GM18520 (cell line): Measurements from ENCODE around the gene AHR.

Experiments
- ATAC-seq: cut with Tn5 transposase; IDR thresholded peaks from one replicate; pipeline ENCODE4 v1.9.1; 2021; ENCODE audit not compliant: unreplicated experiment

The AHR gene

DNA sequence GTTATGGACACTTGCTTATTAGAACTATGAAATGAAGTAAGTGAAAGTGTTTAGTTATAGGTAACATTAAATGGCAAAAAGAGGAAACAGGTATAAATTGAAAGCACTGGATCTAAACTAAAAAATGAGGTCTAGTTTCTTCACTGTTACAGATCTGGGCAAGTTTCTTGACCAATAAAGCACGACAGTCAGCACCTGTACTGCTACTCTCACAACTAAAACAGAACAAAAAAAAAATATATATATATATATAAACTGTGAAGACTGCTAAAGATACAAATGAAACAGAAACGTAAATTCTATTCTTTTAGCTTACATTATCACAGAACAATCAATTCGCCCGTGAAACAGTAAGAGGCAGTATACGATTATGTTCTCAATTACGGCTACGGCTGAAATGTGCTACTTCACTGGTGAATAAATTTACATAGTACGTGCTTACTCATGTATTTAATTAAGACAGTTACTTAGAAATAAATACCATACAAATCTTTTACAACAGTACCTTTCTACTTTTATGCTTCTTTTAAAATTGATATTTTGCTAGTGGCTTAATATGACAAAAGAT is 4.2 kb downstream of the AHR start:
- peak; percentile 44 for ATAC-seq

DNA sequence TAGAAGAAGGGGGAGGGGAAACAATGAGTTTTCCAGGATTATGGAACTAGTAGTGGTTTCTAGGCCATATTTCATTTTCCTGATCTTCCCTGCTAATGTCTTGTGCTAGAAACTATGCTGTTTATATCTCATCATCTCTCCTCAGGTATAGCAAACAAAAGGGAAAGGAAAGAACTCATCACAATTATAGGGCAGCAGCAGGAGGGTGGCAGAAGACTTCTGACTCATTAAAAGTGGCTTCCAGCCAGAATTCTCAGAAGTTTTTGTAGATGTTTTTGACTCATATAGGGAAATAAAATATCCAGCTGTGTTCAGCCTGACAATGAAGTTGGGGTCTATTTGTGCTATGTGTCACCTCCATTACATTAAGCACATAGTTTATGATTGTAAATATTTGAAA is 6.5 kb downstream of the AHR start:
- no peak for ATAC-seq

DNA sequence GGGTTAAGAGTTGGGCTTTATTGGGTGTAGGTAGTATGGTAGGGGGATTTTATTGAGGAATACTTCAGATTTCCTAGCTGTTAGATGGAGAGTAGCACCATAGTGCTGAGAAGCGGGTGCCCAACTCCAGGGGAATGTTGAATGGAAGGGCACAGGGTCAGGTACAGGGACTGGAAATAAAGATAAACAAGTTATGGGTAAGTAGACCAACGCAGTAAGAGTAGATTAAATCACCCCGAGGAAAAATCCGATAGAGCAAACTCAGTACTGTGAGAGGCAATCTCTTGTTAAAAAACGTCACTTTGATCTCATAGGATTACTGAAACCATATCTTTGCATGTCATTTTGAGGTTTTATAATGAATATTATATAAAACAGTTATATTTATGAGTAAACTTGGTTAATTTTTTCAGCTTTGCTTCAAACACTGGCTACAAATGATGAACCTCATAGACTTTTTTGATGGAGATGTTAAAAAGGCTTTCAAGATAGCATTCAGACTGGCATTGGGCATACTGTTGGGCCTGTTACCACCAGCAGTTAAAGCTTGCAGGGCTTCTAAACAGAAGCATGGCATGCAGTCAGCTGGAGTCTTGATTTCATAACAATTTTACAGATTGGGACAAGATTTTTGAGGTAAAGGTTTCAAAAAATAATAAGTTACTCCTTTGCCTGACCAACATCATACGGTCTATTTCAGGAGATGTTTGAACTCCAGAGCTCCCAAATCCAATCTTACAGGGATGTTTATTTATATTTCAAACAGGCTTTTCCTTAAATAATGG is 7.1 kb downstream of the AHR start:
- ATAC-seq = no peak

DNA sequence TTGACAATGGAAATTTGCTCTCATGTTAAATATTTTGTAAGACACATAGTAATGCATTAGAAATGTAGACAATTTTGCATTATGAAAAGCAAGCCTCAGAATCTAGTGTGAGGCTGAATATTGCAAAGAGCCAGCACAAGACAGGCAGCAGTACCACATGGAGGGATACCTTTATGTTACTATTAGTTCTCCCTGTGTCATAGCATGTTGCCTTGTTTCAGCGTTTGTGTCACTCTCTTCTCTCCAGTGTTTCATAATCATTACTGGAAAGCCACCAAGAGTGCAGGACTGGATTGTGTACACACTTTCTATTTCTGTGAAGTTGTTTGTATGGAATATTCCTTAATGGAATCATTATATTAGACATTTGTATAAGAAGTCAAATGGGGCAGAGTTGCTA is 8.5 kb downstream of the AHR start:
- ATAC-seq = no peak

DNA sequence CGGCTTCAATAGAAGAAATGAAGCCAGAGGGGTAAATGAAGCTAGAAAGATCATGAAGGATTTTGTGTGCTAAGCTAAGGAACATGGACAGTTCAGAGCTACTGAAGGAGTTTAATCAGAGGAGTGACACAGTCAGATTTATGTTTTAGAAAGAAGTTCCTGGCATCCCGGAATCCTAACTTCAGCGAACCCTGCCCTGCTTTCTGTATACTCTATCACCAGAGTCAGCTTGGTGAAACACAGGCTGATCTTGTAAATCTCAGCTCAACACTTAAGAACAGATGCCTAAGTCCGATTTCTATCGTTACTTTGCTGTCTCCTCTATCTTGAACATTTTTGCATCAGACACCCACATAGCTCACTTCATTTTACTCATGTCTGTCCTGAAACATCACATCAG is 9.1 kb downstream of the AHR start:
- no peak for ATAC-seq

DNA sequence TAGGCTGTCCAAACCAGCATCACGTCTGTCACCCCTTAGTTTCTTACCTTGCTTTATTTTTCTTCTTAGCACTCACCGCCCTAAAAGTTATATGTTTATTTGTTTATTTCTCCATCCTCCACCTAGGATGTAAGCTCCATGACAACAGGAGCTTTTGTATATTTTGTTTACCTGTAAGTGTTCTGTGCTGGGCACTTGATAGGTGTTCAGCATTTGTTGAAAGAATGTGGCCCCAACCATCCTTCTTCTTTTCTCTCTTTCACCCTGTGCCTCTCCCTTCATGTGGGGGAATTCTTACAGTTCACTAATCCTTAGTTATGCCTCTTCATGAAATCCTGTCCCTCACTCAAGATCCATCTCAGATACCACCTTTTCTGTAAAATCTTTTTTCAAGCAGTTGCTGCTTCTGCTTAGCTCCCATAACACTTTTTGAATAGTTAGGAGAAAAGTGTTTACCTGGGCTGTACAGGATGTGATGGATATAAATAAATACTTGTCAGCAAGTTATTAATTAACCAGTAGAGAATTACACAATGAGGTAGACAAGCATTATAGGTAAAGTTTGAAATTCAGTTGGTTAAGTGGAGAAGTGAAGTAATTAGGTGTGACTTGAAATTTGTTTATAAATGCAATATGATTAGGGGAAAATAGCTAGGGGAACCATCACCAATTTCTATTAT is 9.7 kb downstream of the AHR start:
- ATAC-seq = no peak

DNA sequence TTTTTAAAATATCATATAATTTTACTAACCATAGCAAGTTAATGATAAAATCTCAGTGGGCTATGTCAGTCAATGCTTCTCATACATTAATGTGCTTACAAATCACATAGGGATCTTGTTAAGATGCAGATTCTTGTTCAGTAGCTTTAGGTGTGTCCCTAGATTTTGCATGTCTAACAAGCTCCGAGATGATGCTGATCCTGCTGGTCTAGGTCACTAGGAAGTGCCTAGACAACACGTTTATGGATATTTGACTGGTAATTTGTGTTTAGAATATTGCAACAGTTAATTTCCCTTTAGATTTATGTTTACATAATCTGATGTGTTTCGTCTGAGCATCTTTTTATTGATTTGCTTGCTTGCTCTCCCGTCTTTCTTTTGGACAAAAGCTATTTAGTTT is 12.7 kb downstream of the AHR start:
- no peak for ATAC-seq

DNA sequence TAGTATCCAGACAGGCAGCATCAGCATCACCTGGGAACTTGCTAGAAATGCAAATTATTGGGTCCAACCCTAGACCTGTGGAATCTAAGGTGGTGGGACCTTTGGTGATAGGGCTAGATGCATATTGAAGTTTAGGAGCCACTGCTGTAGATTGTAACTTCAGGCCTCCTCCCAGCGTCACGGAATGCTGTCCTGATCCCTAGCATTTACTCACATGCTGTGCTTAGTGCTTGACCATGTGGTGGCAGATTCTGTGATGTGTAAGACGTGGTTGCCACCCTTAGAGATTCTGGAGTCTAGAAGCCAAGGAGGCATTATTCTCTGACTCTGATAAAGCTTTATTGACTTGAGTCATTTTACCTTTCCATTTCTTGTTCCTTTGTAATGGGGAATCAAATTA is 13.5 kb downstream of the AHR start:
- ATAC-seq = no peak

DNA sequence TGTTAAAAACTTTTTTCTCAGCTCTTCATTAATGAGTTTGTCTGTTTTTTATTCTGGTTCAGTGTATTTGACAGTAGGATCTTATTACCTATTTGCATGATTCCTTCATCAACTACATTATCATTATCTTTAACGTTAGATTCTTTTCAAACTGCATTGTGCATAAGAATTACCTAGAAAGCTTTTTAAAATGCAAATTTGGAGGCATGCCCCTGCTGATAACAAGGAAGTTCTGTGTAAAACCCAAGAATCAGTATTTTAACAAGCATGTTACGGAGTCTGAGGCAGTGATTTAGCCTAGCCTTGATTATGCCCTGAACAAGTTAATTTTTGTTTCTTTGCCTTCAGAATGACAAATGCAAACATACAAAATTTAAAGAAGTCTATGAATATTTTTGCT is 14.2 kb downstream of the AHR start:
- ATAC-seq = no peak

DNA sequence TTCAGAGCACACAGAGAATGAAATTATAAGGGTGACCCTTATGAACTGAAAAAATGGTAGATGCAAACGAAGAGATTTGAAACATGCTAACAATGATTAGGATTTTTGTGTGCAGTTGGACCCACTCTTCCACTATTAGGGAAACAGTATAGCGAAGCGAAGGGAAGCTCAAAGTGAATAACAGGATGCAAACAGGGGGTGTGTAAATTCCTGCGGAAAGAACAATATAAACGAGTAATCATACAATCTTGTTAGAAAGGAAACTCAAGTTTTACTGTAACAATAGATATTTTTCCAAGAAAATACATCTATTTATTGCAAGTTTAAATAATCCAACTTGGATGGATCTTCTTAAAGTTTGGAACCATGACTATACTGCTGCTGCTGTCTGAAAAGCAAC is 14.7 kb downstream of the AHR start:
- no peak for ATAC-seq

DNA sequence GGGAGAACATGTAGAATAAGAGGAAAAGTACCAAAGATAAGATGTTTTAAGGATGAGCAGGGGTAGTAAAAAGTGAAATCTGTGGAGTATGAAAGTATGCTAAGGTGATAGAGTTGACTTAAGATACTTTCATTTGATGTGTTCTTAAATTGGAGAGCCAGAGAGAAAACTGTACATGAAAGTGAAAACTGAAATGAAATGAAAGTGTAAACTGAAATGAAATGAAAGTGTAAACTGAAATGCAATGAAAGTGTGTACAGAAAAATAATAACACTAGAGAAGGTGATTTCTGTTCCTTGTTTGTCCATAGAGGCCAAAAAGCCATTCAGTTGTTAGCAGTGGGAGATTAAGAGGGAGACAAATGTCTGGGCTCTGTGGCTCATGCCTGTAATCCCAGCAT is 17.5 kb downstream of the AHR start:
- no peak for ATAC-seq

DNA sequence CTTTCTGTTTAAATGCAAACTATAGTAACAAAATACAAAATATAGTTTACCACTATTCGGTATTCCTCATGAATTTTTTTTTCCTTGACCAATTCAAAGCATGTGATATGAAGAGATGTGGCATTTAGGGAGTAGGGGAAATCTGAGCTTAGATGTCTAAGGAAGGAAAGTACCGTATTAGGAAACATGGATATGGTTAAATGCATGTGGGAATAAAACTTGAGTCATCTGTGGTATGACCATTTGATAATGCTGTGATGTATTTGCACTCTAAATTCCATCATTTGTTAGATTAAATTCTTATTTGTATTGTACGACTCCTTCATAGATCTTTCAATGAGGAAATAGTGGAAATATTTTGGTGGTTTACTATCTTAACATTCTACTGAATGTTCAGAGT is 19.7 kb downstream of the AHR start:
- ATAC-seq = no peak

DNA sequence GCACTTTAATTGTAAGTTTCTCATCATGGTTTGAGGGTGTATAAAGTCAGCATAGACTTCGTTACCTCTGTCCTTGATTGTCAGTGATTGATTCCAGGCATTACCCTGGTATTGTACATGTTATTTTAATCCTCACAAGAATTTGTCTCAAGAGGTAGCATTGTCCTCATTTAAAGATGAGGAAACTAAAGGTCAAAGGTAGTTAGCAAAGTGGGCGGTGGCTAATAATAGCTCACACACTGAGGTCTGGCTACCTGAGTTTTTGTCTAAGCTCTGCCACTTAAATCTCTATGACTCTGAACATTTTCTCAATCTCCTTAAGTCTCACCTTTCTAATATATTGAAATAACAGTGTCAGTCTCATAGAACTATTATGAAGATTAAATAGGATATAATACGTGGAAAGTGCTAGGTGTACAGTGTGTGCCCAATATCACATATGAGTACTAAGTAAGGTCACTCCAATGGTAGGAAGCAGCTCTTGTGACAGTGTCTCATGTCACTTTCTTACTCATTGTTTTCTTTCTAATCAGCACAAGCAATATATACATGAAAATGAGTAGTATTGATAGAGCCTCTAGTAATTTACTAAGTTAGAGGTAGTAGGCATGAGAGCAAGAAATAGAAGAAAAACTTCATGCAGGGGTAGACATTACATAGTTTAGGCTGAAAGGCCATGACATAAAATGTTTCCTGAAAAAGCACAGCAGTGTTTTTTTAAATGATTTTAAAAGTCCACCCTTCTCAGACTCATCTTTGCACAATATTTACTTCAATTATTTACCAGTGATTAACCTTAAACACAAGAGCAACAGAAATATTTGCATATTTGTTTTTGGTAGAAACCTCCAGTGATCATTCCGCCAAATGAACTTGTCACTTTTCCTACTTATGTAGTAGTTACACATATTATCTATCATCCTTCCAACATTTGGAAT is 21.0 kb downstream of the AHR start:
- ATAC-seq = no peak

DNA sequence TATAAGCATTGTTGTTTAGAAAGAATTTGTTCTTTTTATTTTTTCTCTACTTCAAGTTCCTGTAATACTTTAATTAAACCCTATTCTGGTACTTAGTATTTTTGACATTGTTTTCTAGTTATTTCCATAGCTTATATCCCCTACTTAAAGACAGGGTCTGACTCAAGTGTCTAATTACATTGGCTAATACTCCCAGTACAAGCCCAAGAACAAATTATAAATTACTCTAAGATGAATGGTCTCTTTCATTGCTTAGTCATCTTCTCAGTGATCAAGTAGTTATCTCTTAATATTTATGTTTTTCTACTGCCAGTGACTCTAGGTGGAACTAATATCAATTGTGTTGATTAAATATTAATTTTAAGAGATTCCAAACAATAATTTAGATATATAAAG is 21.6 kb downstream of the AHR start:
- ATAC-seq = no peak

DNA sequence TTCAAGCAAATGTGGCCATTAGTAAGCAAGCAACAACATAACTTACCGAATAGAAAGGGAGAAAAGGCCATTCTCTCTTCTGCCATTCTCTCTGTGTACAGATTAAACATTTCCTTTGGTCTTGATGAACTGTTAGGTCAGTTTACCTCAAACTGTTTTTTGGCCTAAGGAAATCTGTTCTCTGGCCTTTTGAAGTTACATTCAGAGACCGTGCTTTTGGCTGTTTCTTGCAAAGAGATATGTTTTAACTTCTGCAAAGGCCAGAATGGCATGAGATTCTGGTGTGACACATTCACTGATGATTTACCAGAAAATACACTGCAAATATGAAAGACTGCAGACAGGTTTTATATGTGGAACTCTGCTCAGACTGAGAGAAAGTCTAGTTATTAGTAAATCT is 22.2 kb downstream of the AHR start:
- ATAC-seq = no peak

DNA sequence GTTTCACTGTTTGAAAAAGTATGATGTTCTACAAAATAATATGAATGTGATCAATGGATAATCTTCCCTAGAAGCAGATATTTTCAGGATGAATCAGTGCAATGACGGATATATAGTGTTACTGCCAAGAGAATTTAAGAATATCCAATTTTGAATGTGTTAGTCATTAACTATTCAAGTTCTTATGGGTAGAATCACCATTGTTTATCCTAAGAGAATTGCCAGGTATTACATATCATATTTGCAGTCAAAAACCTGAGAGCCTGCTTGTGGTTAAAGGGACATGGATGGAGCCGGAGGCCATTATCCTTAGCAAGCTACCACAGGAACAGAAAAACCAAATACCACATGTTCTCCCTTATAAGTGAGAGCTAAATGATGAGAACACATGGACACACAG is 26.9 kb downstream of the AHR start:
- no peak for ATAC-seq

DNA sequence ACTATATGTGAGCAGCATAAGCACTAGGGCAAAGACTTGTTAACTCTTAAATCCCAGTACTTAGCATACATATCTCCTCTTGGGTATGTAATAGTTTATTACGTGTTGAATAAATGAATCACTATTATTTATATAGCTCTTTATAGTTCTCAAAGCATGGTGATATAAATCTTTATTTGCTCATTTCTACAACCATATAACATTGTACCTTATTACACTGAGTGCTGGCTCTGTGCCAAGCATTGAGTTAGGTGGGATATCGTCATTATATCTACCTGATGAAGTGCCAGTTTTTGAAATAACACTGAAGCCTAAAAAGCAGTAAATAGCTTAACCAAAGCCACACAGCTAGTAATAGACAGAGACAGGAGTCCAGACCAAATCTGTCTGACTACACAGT is 27.9 kb downstream of the AHR start:
- ATAC-seq = no peak

DNA sequence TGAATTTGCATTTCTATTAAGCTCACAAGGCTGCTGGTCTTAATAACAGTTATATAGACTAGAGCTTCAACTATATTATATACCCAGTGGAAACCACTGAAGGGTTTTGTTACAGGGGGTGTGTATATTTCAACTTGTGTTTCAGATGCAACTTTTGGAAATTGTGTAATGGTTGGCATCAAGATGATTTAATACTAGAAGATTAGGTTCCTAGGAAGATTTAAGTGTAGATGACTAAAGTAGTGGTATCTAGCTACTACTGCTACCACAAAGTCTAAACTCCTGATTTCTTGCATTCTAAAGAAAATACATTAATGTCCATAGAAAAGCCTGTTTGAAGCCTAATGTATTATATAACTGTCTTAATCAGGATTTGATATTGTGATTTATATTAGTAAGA is 30.2 kb downstream of the AHR start:
- ATAC-seq = no peak

DNA sequence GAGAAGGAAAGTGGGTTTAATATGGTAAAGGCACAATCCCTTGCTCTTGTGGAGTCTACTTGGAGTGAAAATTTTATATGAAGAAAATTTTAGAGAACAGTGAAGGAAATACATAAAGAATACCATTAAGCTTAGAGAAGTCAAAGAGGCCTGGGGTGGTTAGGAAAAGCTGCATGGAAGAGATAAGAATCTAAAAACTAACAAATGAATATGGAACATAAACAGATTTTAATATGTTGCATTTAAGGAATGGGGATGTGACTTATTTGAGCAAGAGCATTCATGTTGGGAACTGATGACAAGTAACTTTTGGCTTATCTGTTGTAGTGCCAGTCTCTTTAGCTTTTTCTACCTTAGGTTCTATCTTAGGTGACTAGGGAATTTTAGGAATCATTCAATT is 31.0 kb downstream of the AHR start:
- ATAC-seq = no peak

DNA sequence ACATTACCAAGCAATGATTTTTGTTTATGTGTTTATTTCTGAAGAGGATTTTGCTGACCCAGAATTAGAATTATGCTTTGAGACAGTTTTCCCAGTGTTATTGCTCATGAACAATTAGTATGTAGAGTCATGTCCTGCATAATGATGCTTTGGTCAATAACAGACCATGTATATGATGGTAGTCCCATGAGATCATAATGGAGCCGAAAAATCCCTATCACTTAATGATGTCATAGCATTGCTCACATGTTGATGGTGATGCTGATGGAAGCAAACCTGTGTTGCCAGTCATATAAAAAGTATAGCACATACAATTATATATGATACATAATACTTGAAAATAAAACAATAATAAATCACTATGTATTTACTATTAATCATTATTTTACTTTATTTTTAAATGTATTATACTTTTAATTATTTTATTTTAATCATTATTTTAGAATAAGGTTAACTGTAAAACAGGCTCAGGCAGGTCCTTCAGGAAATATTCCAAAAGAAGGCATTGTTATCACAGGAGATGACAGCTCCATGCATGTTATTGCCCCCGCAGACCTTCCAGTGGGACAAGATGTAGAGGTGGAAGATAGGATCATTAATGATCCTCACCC is 33.5 kb downstream of the AHR start:
- no peak for ATAC-seq

DNA sequence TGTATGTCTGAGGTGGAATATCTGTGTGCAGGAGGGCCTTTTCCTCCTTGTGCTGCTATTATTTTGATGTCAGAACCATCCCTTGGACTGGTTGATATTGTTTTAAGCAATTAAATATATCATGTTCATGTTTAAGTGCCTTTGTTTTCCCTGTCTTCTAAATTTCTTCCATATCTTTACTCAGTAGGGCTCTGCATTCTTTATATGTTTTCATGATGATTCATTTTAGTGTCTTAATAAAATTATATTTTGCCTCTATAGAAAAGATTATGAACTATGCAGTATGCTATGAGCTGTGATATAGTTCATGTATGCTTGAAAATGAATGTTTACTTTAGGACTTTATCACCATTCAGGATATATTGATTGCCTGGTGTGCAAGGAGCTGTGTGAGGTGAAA is 34.8 kb downstream of the AHR start:
- ATAC-seq = no peak
